Keratinocyte (primary cell): ENCODE data around the gene RB1. TPM values are rescaled to one million over a fixed set of nuclear protein-coding genes. Genes with fewer than 3 reads are reported as not detected.

ENCODE experiments used
- DNase-seq: peaks from one replicate; pipeline ENCODE4 v3.0.0-alpha.2; 2011; ENCODE audit warnings: low read depth, missing footprints, low spot score
- FAIRE-seq: peaks from 2 replicates; lab custom pipeline; 2011; peaks lifted over from hg19 to GRCh38; lab: Jason Lieb, UNC
- H2AFZ ChIP-seq: 2 replicates; pipeline ENCODE4 v1.6.0; 2012; ENCODE audit warnings: low read length, control low read depth, inconsistent platforms; ENCODE audit not compliant: control insufficient read depth
- H3K27ac ChIP-seq: 2 replicates; pipeline ENCODE4 v1.5.1; 2011; ENCODE audit warnings: low read length; ENCODE audit not compliant: control insufficient read depth, insufficient read depth
- H3K27me3 ChIP-seq: 3 replicates; pipeline ENCODE4 v1.6.0; 2011; ENCODE audit warnings: low read length; ENCODE audit not compliant: control insufficient read depth, insufficient read depth; ENCODE audit errors: extremely low read depth
- H3K36me3 ChIP-seq, 2 experiments: 2 replicates in 1 of 2; 3 replicates in 1 of 2; pipeline ENCODE4 v1.5.1; 2011; ENCODE audit warnings: low read length in 2 of 2, mild to moderate bottlenecking in 1 of 2; ENCODE audit not compliant: control insufficient read depth in 2 of 2, insufficient read depth in 2 of 2; ENCODE audit errors: extremely low read depth in 1 of 2
- H3K4me1 ChIP-seq: 3 replicates; pipeline ENCODE4 v1.5.1; 2011; ENCODE audit warnings: low read length; ENCODE audit not compliant: control insufficient read depth, insufficient read depth; ENCODE audit errors: extremely low read depth
- H3K4me2 ChIP-seq: 3 replicates; pipeline ENCODE4 v1.6.0; 2011; ENCODE audit warnings: low read depth, low read length; ENCODE audit not compliant: control insufficient read depth, insufficient read depth; ENCODE audit errors: extremely low read depth
- H3K4me3 ChIP-seq, 3 experiments: fragments of 200-600 bp in 1 of 3; sonication (generic) in 1 of 3; 2 replicates in 2 of 3; 3 replicates in 1 of 3; pipeline ENCODE4 v1.5.1; 2011 to 2016; ENCODE audit warnings: low read length in 3 of 3, mild to moderate bottlenecking in 3 of 3, control low read depth in 2 of 3, inconsistent platforms in 1 of 3, low read depth in 1 of 3, mixed read lengths in 1 of 3, mixed run types in 1 of 3, moderate library complexity in 1 of 3; ENCODE audit not compliant: control insufficient read depth in 2 of 3, insufficient read depth in 2 of 3; ENCODE audit errors: extremely low read depth in 1 of 3
- H3K79me2 ChIP-seq: 2 replicates; pipeline ENCODE4 v1.6.0; 2012; ENCODE audit warnings: low read length; ENCODE audit not compliant: control insufficient read depth, insufficient read depth
- H3K9ac ChIP-seq: 3 replicates; pipeline ENCODE4 v1.6.0; 2011; ENCODE audit warnings: low read length; ENCODE audit not compliant: control insufficient read depth, insufficient read depth; ENCODE audit errors: extremely low read depth
- H3K9me1 ChIP-seq: 3 replicates; pipeline ENCODE4 v1.6.0; 2011; ENCODE audit warnings: low read length; ENCODE audit not compliant: control insufficient read depth, insufficient read depth; ENCODE audit errors: extremely low read depth
- H3K9me3 ChIP-seq: 2 replicates; pipeline ENCODE4 v1.5.1; 2012; ENCODE audit warnings: low read depth, low read length; ENCODE audit not compliant: control insufficient read depth
- H4K20me1 ChIP-seq: 3 replicates; pipeline ENCODE4 v1.6.0; 2011; ENCODE audit warnings: low read length; ENCODE audit not compliant: control insufficient read depth, insufficient read depth; ENCODE audit errors: extremely low read depth
- EZH2 ChIP-seq: IDR thresholded peaks from one replicate; pipeline ENCODE4 v1.6.1; 2012; ENCODE audit warnings: inconsistent platforms, mild to moderate bottlenecking, low read length, moderate library complexity
- dilution Hi-C: fragments of 300-500 bp; cut with MboI; formaldehyde crosslinking; loops from one replicate; pipeline ENCODE4 v1.7.0; 2020; ENCODE audit warnings: low sequenced_read_pairs; ENCODE audit not compliant: extremely low pct_ligation_motif_present
- polyA plus RNA-seq, 5 experiments: library from polyadenylated mRNA; depleted of rRNA in 3 of 5; stranded (reverse) in 3 of 5; stranded (forward) in 1 of 5; unstranded in 1 of 5; fragments of >200 nt; gene quantifications; 1 replicate in 1 of 5; 2 replicates in 3 of 5; 3 replicates in 1 of 5; pipeline versions ENCODE4 v1.2.1 to v1.2.3, GENCODE V29; 2011 to 2012; ENCODE audit warnings: missing spikeins in 2 of 5, low read depth in 1 of 5, low replicate concordance in 1 of 5
- TF ChIP-seq, protein P1 (sequence below), 3 experiments: IDR thresholded peaks in 1 of 3; conservative IDR thresholded peaks in 1 of 3; optimal IDR thresholded peaks in 1 of 3; 2 replicates in 2 of 3; 3 replicates in 1 of 3; pipeline versions ENCODE3 to v1.5.1; 2011; ENCODE audit warnings: low read length in 3 of 3, mild to moderate bottlenecking in 3 of 3, moderate library complexity in 2 of 3, control low read depth in 1 of 3, inconsistent platforms in 1 of 3; ENCODE audit not compliant: insufficient read depth in 2 of 3; ENCODE audit errors: extremely low read depth in 1 of 3

Gene RB1
- polyA plus RNA-seq, 1 donor (not counting 4 experiments of a cell fraction or from before 2014, with no cell fraction given), result 22.4 TPM

DNA sequence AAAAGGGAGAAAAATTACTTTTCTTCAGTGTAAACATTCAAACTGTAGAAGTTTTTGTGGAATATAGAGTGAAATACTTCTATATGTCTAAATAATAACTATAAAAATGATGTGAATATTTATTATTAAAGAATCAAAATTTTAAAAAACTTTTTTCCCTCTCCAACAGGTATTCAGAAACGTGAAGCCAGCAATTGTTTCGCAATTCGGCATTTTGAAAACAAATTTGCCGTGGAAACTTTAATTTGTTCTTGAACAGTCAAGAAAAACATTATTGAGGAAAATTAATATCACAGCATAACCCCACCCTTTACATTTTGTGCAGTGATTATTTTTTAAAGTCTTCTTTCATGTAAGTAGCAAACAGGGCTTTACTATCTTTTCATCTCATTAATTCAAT, 42.6 kb upstream of the RB1 start:
- Histone ChIP-seq H3K36me3 (peaks cover 12 to 23% of the 10 kb centered on the region in 2 experiments), H3K4me1 (peaks cover 6% of the 10 kb centered on the region), H3K27me3 (no peaks in the 10 kb centered on the region), H3K27ac (no peak overlapping the region), H3K4me2 (no peak overlapping the region), H3K9ac (no peak overlapping the region), H3K9me1 (no peaks in the 10 kb centered on the region), H3K4me3 (no peak overlapping the region), H2AFZ (no peak overlapping the region), H4K20me1 (no peaks in the 10 kb centered on the region), H3K79me2 (no peaks in the 10 kb centered on the region), H3K9me3 (no peaks in the 10 kb centered on the region)
- FAIRE-seq (no peak), DNase-seq (no peak)
- dilution Hi-C loops, result no loop called here
- TF ChIP-seq, protein P1, sequence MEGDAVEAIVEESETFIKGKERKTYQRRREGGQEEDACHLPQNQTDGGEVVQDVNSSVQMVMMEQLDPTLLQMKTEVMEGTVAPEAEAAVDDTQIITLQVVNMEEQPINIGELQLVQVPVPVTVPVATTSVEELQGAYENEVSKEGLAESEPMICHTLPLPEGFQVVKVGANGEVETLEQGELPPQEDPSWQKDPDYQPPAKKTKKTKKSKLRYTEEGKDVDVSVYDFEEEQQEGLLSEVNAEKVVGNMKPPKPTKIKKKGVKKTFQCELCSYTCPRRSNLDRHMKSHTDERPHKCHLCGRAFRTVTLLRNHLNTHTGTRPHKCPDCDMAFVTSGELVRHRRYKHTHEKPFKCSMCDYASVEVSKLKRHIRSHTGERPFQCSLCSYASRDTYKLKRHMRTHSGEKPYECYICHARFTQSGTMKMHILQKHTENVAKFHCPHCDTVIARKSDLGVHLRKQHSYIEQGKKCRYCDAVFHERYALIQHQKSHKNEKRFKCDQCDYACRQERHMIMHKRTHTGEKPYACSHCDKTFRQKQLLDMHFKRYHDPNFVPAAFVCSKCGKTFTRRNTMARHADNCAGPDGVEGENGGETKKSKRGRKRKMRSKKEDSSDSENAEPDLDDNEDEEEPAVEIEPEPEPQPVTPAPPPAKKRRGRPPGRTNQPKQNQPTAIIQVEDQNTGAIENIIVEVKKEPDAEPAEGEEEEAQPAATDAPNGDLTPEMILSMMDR (optimal IDR thresholded peaks at IDR 0.05 in 1 of 3, IDR thresholded peaks at IDR 0.05 in 1 of 3, conservative IDR thresholded peaks at IDR 0.05 in 1 of 3; ENCODE audit: extremely low read depth in 1 of 3, insufficient read depth in 2 of 3, low read length in 3 of 3), result no peak
- TF ChIP-seq EZH2, result no peak

DNA sequence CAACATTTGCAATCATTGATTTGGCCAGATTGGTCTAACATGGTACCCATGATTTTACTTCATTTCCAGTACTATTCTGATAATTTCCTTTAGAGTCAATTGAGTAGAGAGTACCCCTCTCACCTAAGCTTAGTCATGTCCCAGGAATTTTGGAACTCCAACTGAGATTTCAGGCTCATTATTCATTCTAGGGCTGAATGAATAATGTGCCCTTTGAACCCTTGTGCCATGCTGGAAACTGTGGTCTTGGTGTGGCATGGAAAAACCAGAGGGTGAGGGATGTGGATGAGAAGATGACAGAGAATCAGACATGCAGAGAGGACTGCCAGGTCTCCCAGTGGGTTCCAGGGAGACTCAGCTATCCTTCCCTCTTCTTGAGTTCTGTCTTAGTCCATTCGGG, 40.4 kb upstream of the RB1 start:
- Histone ChIP-seq H3K4me3 (no peak overlapping the region), H3K79me2 (no peaks in the 10 kb centered on the region), H3K27me3 (no peaks in the 10 kb centered on the region), H3K9ac (no peak overlapping the region), H3K9me1 (no peaks in the 10 kb centered on the region), H2AFZ (no peak overlapping the region), H4K20me1 (no peaks in the 10 kb centered on the region), H3K36me3 (peaks cover 8 to 15% of the 10 kb centered on the region in 2 experiments), H3K4me2 (no peak overlapping the region), H3K4me1 (peaks cover 6% of the 10 kb centered on the region), H3K9me3 (no peaks in the 10 kb centered on the region), H3K27ac (no peak overlapping the region)
- no peak for FAIRE-seq
- no peak for DNase-seq
- dilution Hi-C loops, result no loop called here
- TF ChIP-seq, protein P1 (optimal IDR thresholded peaks at IDR 0.05 in 1 of 3, IDR thresholded peaks at IDR 0.05 in 1 of 3, conservative IDR thresholded peaks at IDR 0.05 in 1 of 3; ENCODE audit: extremely low read depth in 1 of 3, insufficient read depth in 2 of 3, low read length in 3 of 3), result no peak
- TF ChIP-seq EZH2, result no peak
